ENCODE data around the gene PCOLCE2. TPM values are rescaled to one million over a fixed set of nuclear protein-coding genes. Genes with fewer than 3 reads are reported as not detected.
"Not testable (repeated sequence)": the region's sequence is repeated elsewhere in the genome, so short reads cannot be mapped to it uniquely, and the experiment has no call there.

PCOLCE2 gene
- total RNA-seq, 1 donor from 2014 or later: 12.1 TPM

GRCh38 chr3:142898346-142899213 lies 9.7 kb upstream of the PCOLCE2 start:
- no peak for DNase-seq (ENCODE audit: low read depth, low spot score)

- DNase-seq (ENCODE audit: low read depth, low spot score): no peak
Measured at GRCh38 chr3:142897807-142898206, 8.9 kb upstream of the PCOLCE2 start.

- no peak for DNase-seq (ENCODE audit: low read depth, low spot score)
Measured at GRCh38 chr3:142896996-142897395, 8.1 kb upstream of the PCOLCE2 start.

GRCh38 chr3:142896201-142896755 lies 7.4 kb upstream of the PCOLCE2 start:
- no peak for DNase-seq (ENCODE audit: low read depth, low spot score)

- DNase-seq (ENCODE audit: low read depth, low spot score): no peak
Measured at GRCh38 chr3:142894493-142894892, 5.6 kb upstream of the PCOLCE2 start.

- no peak for DNase-seq (ENCODE audit: low read depth, low spot score)
Measured at GRCh38 chr3:142892714-142893113, 3.8 kb upstream of the PCOLCE2 start.

- no peak for DNase-seq (ENCODE audit: low read depth, low spot score)
Measured at GRCh38 chr3:142890592-142890991, 1.7 kb upstream of the PCOLCE2 start.

- DNase-seq (ENCODE audit: low read depth, low spot score): no peak
Measured at GRCh38 chr3:142889212-142890014, 530 bp upstream of the PCOLCE2 start.

- no peak for DNase-seq (ENCODE audit: low read depth, low spot score)
Measured at GRCh38 chr3:142888099-142888480, 793 bp downstream of the PCOLCE2 start.

- DNase-seq (ENCODE audit: low read depth, low spot score): no peak
Measured at GRCh38 chr3:142886940-142887339, 1.9 kb downstream of the PCOLCE2 start.

GRCh38 chr3:142886021-142886420 lies 2.9 kb downstream of the PCOLCE2 start:
- no peak for DNase-seq (ENCODE audit: low read depth, low spot score)

- DNase-seq (ENCODE audit: low read depth, low spot score): no peak
Measured at GRCh38 chr3:142884531-142884930, 4.4 kb downstream of the PCOLCE2 start.

GRCh38 chr3:142883534-142883933 lies 5.3 kb downstream of the PCOLCE2 start:
- DNase-seq (ENCODE audit: low read depth, low spot score): not testable (repeated sequence)

GRCh38 chr3:142881445-142882224 lies 7.2 kb downstream of the PCOLCE2 start:
- no peak for DNase-seq (ENCODE audit: low read depth, low spot score)

- DNase-seq (ENCODE audit: low read depth, low spot score): no peak
Measured at GRCh38 chr3:142878649-142879300, 10.1 kb downstream of the PCOLCE2 start.

- no peak for DNase-seq (ENCODE audit: low read depth, low spot score)
Measured at GRCh38 chr3:142876417-142876816, 12.5 kb downstream of the PCOLCE2 start.

- DNase-seq (ENCODE audit: low read depth, low spot score): no peak
Measured at GRCh38 chr3:142875583-142876207, 13.2 kb downstream of the PCOLCE2 start.

- DNase-seq (ENCODE audit: low read depth, low spot score): no peak
Measured at GRCh38 chr3:142875099-142875498, 13.8 kb downstream of the PCOLCE2 start.

GRCh38 chr3:142868382-142868781 lies 20.5 kb downstream of the PCOLCE2 start:
- DNase-seq (ENCODE audit: low read depth, low spot score): not testable (repeated sequence)

GRCh38 chr3:142866841-142867631 lies 21.8 kb downstream of the PCOLCE2 start:
- DNase-seq (ENCODE audit: low read depth, low spot score): no peak

All from pulmonary artery endothelial cell (primary cell).